Fibroblast of mammary gland (primary cell): ENCODE measurements around the gene HSF5.
"Not testable (repeated sequence)": the region's sequence is repeated elsewhere in the genome, so short reads cannot be mapped to it uniquely, and the experiment has no call there.

Source experiments
- DNase-seq: peaks from one replicate; pipeline ENCODE4 v3.0.0-alpha.2; 2010; ENCODE audit warnings: low read depth
- H3K4me3 ChIP-seq: 2 replicates; pipeline ENCODE4 v1.5.1; 2011; ENCODE audit warnings: low read depth, mild to moderate bottlenecking, low read length, moderate library complexity; ENCODE audit not compliant: control insufficient read depth
- CTCF ChIP-seq: conservative IDR thresholded peaks from 2 replicates; pipeline ENCODE4 v1.5.1; 2011; ENCODE audit warnings: low read depth, low read length, inconsistent platforms; ENCODE audit not compliant: control insufficient read depth, insufficient read depth

HSF5 gene

GRCh38 chr17:58402047-58402446 is 86.2 kb downstream of the HSF5 start:
- TF ChIP-seq CTCF: no peak
- no peak overlapping the region for H3K4me3 ChIP-seq
- DNase-seq: no peak

GRCh38 chr17:58401287-58401686 is 86.9 kb downstream of the HSF5 start:
- no peak for TF ChIP-seq CTCF
- DNase-seq: no peak
- H3K4me3 ChIP-seq: no peak overlapping the region

- no peak for TF ChIP-seq CTCF
- no peak for DNase-seq
- H3K4me3 ChIP-seq: no peak overlapping the region
Measured at GRCh38 chr17:58400826-58401225, 87.4 kb downstream of the HSF5 start.

- no peak for TF ChIP-seq CTCF
- H3K4me3 ChIP-seq: no peak overlapping the region
- DNase-seq: no peak
Measured at GRCh38 chr17:58399974-58400373, 88.2 kb downstream of the HSF5 start.

- no peak for DNase-seq
- TF ChIP-seq CTCF: no peak
- H3K4me3 ChIP-seq: no peak overlapping the region
Measured at GRCh38 chr17:58398574-58399266, 89.5 kb downstream of the HSF5 start.

- DNase-seq, H3K4me3 ChIP-seq: not testable (repeated sequence)
Measured at GRCh38 chr17:58397421-58397820, 90.8 kb downstream of the HSF5 start.

- no peak for DNase-seq
- TF ChIP-seq CTCF: no peak
- no peak overlapping the region for H3K4me3 ChIP-seq
Measured at GRCh38 chr17:58396173-58396572, 92.0 kb downstream of the HSF5 start.
